Spleen (tissue), 7 donors: ENCODE results near the gene TTC34.
"Not testable (repeated sequence)": the region's sequence is repeated elsewhere in the genome, so short reads cannot be mapped to it uniquely, and the experiment has no call there.

Experiments
- POLR2A ChIP-seq, 3 donors: fragments of 450-650 bp; IDR thresholded peaks; one replicate each; pipeline ENCODE4 v1.5.1; 2017; ENCODE audit warnings: antibody characterized with exemption in 3 of 3, mild to moderate bottlenecking in 1 of 3
- TF ChIP-seq, protein P1 (sequence below), 11 experiments: fragments of 200-600 bp in 7 of 11; fragments of 450-650 bp in 4 of 11; sonication (generic) in 4 of 11; IDR thresholded peaks in 8 of 11; conservative IDR thresholded peaks in 3 of 11; 1 replicate in 7 of 11; 2 replicates in 4 of 11; pipeline versions ENCODE4 v1.4.0 to v1.8.0; 2016 to 2021; ENCODE audit warnings: antibody characterized with exemption in 11 of 11, inconsistent platforms in 4 of 11, mild to moderate bottlenecking in 1 of 11
- donor health status: DM: no; HTN: no; CAD: no; lungs with moderate emphysema.
- donor health status: DM: no; HTN: no; CAD: no.
- donor health status: DM: no; HTN: no; CAD: no.

DNA sequence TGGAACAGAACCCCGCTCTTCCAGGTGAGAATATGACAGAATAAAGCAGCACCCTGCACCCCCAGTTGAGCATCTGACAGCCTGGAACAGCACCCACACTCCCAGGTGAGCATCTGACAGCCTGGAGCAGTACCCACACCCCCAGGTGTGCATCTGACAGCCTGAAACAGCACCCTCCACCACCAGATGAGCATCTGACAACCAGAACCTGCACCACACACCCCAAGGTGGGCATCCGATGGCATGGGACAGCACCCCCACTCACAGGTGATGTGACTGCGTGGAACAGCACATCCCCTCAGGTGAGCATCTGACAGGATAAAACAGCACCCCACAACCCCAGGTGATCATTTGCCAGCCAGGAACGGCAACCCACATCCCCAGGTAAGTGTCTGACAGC lies 26.2 kb downstream of the TTC34 start:
- not testable (repeated sequence) for TF ChIP-seq POLR2A (IDR thresholded peaks at IDR 0.05)
- TF ChIP-seq, protein P1, sequence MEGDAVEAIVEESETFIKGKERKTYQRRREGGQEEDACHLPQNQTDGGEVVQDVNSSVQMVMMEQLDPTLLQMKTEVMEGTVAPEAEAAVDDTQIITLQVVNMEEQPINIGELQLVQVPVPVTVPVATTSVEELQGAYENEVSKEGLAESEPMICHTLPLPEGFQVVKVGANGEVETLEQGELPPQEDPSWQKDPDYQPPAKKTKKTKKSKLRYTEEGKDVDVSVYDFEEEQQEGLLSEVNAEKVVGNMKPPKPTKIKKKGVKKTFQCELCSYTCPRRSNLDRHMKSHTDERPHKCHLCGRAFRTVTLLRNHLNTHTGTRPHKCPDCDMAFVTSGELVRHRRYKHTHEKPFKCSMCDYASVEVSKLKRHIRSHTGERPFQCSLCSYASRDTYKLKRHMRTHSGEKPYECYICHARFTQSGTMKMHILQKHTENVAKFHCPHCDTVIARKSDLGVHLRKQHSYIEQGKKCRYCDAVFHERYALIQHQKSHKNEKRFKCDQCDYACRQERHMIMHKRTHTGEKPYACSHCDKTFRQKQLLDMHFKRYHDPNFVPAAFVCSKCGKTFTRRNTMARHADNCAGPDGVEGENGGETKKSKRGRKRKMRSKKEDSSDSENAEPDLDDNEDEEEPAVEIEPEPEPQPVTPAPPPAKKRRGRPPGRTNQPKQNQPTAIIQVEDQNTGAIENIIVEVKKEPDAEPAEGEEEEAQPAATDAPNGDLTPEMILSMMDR (IDR thresholded peaks at IDR 0.05 in 8 of 11, conservative IDR thresholded peaks at IDR 0.05 in 3 of 11) = not testable (repeated sequence)
